SK-N-SH treated with all-trans-retinoic acid at 6 μM for 48 hours (cell line): ENCODE results near the gene BMPR2.

Experiments used
- ARNTL ChIP-seq: fragments of 450-650 bp; formaldehyde crosslinking; IDR thresholded peaks from 2 replicates; pipeline ENCODE4 v1.5.0; 2020; ENCODE audit warnings: low read depth, mild to moderate bottlenecking, moderate library complexity, borderline replicate concordance
- ZFP30 ChIP-seq: fragments of 450-650 bp; formaldehyde crosslinking; IDR thresholded peaks from 2 replicates; pipeline ENCODE4 v1.5.0; 2022; ENCODE audit warnings: mild to moderate bottlenecking, moderate library complexity
- ZNF8 ChIP-seq: fragments of 450-650 bp; formaldehyde crosslinking; IDR thresholded peaks from 2 replicates; pipeline ENCODE4 v1.5.0; 2020; ENCODE audit warnings: mild to moderate bottlenecking, moderate library complexity
- TF ChIP-seq, protein P1 (sequence below): fragments of 250-450 bp; sonication (Bioruptor Pico); IDR thresholded peaks from 2 replicates; pipeline ENCODE4 v1.5.1; 2021; ENCODE audit warnings: mild to moderate bottlenecking, moderate library complexity
- TF ChIP-seq, protein P2 (sequence below): fragments of 250-450 bp; sonication (Bioruptor Pico); IDR thresholded peaks from 2 replicates; pipeline ENCODE4 v1.5.1; 2020; ENCODE audit warnings: low read depth, mild to moderate bottlenecking, moderate library complexity

- TF ChIP-seq, protein P1, sequence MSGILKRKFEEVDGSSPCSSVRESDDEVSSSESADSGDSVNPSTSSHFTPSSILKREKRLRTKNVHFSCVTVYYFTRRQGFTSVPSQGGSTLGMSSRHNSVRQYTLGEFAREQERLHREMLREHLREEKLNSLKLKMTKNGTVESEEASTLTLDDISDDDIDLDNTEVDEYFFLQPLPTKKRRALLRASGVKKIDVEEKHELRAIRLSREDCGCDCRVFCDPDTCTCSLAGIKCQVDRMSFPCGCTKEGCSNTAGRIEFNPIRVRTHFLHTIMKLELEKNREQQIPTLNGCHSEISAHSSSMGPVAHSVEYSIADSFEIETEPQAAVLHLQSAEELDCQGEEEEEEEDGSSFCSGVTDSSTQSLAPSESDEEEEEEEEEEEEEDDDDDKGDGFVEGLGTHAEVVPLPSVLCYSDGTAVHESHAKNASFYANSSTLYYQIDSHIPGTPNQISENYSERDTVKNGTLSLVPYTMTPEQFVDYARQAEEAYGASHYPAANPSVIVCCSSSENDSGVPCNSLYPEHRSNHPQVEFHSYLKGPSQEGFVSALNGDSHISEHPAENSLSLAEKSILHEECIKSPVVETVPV: no peak
- no peak for TF ChIP-seq ZFP30 (CRISPR knock-in tag)
- TF ChIP-seq ZNF8: no peak
- no peak for TF ChIP-seq ARNTL
- TF ChIP-seq, protein P2, sequence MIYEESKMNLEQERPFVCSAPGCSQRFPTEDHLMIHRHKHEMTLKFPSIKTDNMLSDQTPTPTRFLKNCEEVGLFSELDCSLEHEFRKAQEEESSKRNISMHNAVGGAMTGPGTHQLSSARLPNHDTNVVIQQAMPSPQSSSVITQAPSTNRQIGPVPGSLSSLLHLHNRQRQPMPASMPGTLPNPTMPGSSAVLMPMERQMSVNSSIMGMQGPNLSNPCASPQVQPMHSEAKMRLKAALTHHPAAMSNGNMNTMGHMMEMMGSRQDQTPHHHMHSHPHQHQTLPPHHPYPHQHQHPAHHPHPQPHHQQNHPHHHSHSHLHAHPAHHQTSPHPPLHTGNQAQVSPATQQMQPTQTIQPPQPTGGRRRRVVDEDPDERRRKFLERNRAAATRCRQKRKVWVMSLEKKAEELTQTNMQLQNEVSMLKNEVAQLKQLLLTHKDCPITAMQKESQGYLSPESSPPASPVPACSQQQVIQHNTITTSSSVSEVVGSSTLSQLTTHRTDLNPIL (CRISPR knock-in tag): no peak
These were observed 15.5 kb upstream of the BMPR2 start for GRCh38 chr2:202360646-202361045.
